Caco-2 (cell line): ENCODE results near the gene GSG1L2. TPM values are rescaled to one million over a fixed set of nuclear protein-coding genes. Genes with fewer than 3 reads are reported as not detected.
"Not testable (repeated sequence)": the region's sequence is repeated elsewhere in the genome, so short reads cannot be mapped to it uniquely, and the experiment has no call there.

Experiments
- BruUV-seq: library from RNA; stranded (reverse); fragments of 400-500 nt; replicated peaks from 2 replicates; lab custom pipeline; 2021; lab: Mats Ljungman, UMichigan
- CTCF ChIA-PET: fragments of 300-600 bp; sonication (Branson Sonifier 250); formaldehyde crosslinking; loops from one replicate; lab custom pipeline; 2022; ENCODE audit warnings: antibody characterized with exemption; lab: Charles Lee
- POLR2A ChIA-PET: fragments of 300-600 bp; sonication (Branson Sonifier 250); formaldehyde crosslinking; loops from one replicate; lab custom pipeline; 2022; ENCODE audit warnings: antibody characterized with exemption; lab: Charles Lee
- DNase-seq, 2 experiments: peaks; one replicate each; pipeline versions ENCODE4 v3.0.0 to v3.0.0-alpha.2; 2020 to 2022
- H3K27me3 ChIP-seq: replicated peaks from 2 replicates; pipeline ENCODE4 v1.6.0; 2011; ENCODE audit warnings: low read length; ENCODE audit not compliant: control insufficient read depth, insufficient read depth
- H3K36me3 ChIP-seq: 2 replicates; pipeline ENCODE4 v1.5.1; 2011; ENCODE audit warnings: low read length; ENCODE audit not compliant: control insufficient read depth, insufficient read depth
- H3K4me1 ChIP-seq: fragments of 250-450 bp; sonication (Bioruptor Pico); 2 replicates; pipeline ENCODE4 v1.5.1; 2020; ENCODE audit warnings: mild to moderate bottlenecking
- H3K4me3 ChIP-seq: 2 replicates; pipeline ENCODE4 v1.5.1; 2011; ENCODE audit warnings: low read depth, mild to moderate bottlenecking, control low read depth, low read length
- H3K9me3 ChIP-seq: fragments of 250-450 bp; sonication (Bioruptor Pico); 2 replicates; pipeline ENCODE4 v1.5.1; 2020; ENCODE audit warnings: mild to moderate bottlenecking, moderate library complexity
- H3K27ac Mint-ChIP-seq: one replicate; pipeline ENCODE4 v1.8.0; 2022; ENCODE audit warnings: mixed read lengths; ENCODE audit not compliant: unreplicated experiment
- H3K27me3 Mint-ChIP-seq: one replicate; pipeline ENCODE4 v1.8.0; 2022; ENCODE audit warnings: mixed read lengths; ENCODE audit not compliant: insufficient read depth, unreplicated experiment
- H3K36me3 Mint-ChIP-seq: one replicate; pipeline ENCODE4 v1.8.0; 2022; ENCODE audit warnings: mild to moderate bottlenecking, mixed read lengths; ENCODE audit not compliant: insufficient read depth, unreplicated experiment
- H3K4me1 Mint-ChIP-seq: one replicate; pipeline ENCODE4 v1.8.0; 2022; ENCODE audit warnings: low read depth, mixed read lengths; ENCODE audit not compliant: unreplicated experiment
- H3K4me3 Mint-ChIP-seq: one replicate; pipeline ENCODE4 v1.8.0; 2022; ENCODE audit warnings: mild to moderate bottlenecking, moderate library complexity, mixed read lengths; ENCODE audit not compliant: unreplicated experiment
- H3K9me3 Mint-ChIP-seq: one replicate; pipeline ENCODE4 v1.8.0; 2022; ENCODE audit warnings: mixed read lengths; ENCODE audit not compliant: unreplicated experiment
- CTCF ChIP-seq, 2 experiments: fragments of 200-600 bp in 1 of 2; IDR thresholded peaks; 1 replicate in 1 of 2; 2 replicates in 1 of 2; pipeline versions ENCODE4 v1.5.1 to v1.8.0; 2011 to 2022; ENCODE audit warnings: antibody characterized with exemption in 1 of 2, control low read depth in 1 of 2, inconsistent platforms in 1 of 2, low read depth in 1 of 2, low read length in 1 of 2, mild to moderate bottlenecking in 1 of 2, moderate library complexity in 1 of 2; ENCODE audit not compliant: insufficient read depth in 1 of 2, severe bottlenecking in 1 of 2, unreplicated experiment in 1 of 2
- intact Hi-C: fragments of 100-400 bp; cut with micrococcal nuclease; formaldehyde crosslinking; loops from one replicate; pipeline ENCODE4 v1.10.0; 2022; ENCODE audit not compliant: unreplicated experiment
- total RNA-seq: library from RNA; stranded (reverse); gene quantifications from 2 replicates; pipeline ENCODE4 v1.2.3, GENCODE V29; 2022

Gene GSG1L2
- total RNA-seq, 1 experiment from 2014 or later = not detected

- no peaks in the 10 kb centered on the region for H3K36me3 Mint-ChIP-seq
- H3K9me3 ChIP-seq = no peaks in the 10 kb centered on the region
- peaks cover 6% of the 10 kb centered on the region for H3K27me3 Mint-ChIP-seq
- BruUV-seq = no TSS peak
- no peaks in the 10 kb centered on the region for H3K4me1 Mint-ChIP-seq
- no peaks in the 10 kb centered on the region for H3K9me3 Mint-ChIP-seq
- H3K36me3 ChIP-seq = no peaks in the 10 kb centered on the region
- H3K4me3 ChIP-seq = no peak overlapping the region
- intact Hi-C loops = no loop called here
- no peak overlapping the region for H3K27ac Mint-ChIP-seq
- no peak for TF ChIP-seq CTCF (IDR thresholded peaks at IDR 0.05; ENCODE audit: insufficient read depth in 1 of 2, low read depth in 1 of 2, low read length in 1 of 2, severe bottlenecking in 1 of 2, unreplicated experiment in 1 of 2)
- no peak for DNase-seq
- H3K4me1 ChIP-seq = no peaks in the 10 kb centered on the region
- CTCF ChIA-PET = no interaction called here
- no peak overlapping the region for H3K4me3 Mint-ChIP-seq
- H3K27me3 ChIP-seq = no peaks in the 10 kb centered on the region
- POLR2A ChIA-PET = no interaction called here
Measured at GRCh38 chr17:9784544-9784943, 37.3 kb downstream of the GSG1L2 start.

GRCh38 chr17:9783465-9783864, 38.4 kb downstream of the GSG1L2 start:
- H3K36me3 ChIP-seq, H3K27ac Mint-ChIP-seq, POLR2A ChIA-PET, H3K9me3 Mint-ChIP-seq, H3K4me1 ChIP-seq, H3K27me3 Mint-ChIP-seq, DNase-seq, H3K4me3 ChIP-seq, intact Hi-C loops, BruUV-seq, H3K4me3 Mint-ChIP-seq, H3K27me3 ChIP-seq, CTCF ChIA-PET, H3K36me3 Mint-ChIP-seq, H3K9me3 ChIP-seq, H3K4me1 Mint-ChIP-seq: not testable (repeated sequence)

- Mint-ChIP-seq H3K4me3 (no peak overlapping the region), H3K27me3 (peaks cover 6% of the 10 kb centered on the region), H3K36me3 (no peaks in the 10 kb centered on the region), H3K4me1 (no peaks in the 10 kb centered on the region), H3K27ac (no peak overlapping the region), H3K9me3 (no peaks in the 10 kb centered on the region)
- intact Hi-C loops = no loop called here
- no peak overlapping the region for H3K4me3 ChIP-seq
- BruUV-seq = no TSS peak
- no peak for TF ChIP-seq CTCF (IDR thresholded peaks at IDR 0.05; ENCODE audit: insufficient read depth in 1 of 2, low read depth in 1 of 2, low read length in 1 of 2, severe bottlenecking in 1 of 2, unreplicated experiment in 1 of 2)
- CTCF ChIA-PET = no interaction called here
- POLR2A ChIA-PET = no interaction called here
- no peaks in the 10 kb centered on the region for H3K9me3 ChIP-seq
- no peaks in the 10 kb centered on the region for H3K36me3 ChIP-seq
- no peaks in the 10 kb centered on the region for H3K27me3 ChIP-seq
- no peak for DNase-seq
- no peaks in the 10 kb centered on the region for H3K4me1 ChIP-seq
Measured at GRCh38 chr17:9783050-9783449, 38.8 kb downstream of the GSG1L2 start.

- no peak overlapping the region for H3K4me3 Mint-ChIP-seq
- ChIA-PET POLR2A (no interaction called here), CTCF (no interaction called here)
- H3K9me3 ChIP-seq = no peaks in the 10 kb centered on the region
- no TSS peak for BruUV-seq
- TF ChIP-seq CTCF (IDR thresholded peaks at IDR 0.05; ENCODE audit: insufficient read depth in 1 of 2, low read depth in 1 of 2, low read length in 1 of 2, severe bottlenecking in 1 of 2, unreplicated experiment in 1 of 2) = no peak
- H3K36me3 Mint-ChIP-seq = no peaks in the 10 kb centered on the region
- no peaks in the 10 kb centered on the region for H3K36me3 ChIP-seq
- no peaks in the 10 kb centered on the region for H3K4me1 Mint-ChIP-seq
- no peaks in the 10 kb centered on the region for H3K4me1 ChIP-seq
- H3K4me3 ChIP-seq = no peak overlapping the region
- H3K27me3 ChIP-seq = no peaks in the 10 kb centered on the region
- H3K27me3 Mint-ChIP-seq = peaks cover 16% of the 10 kb centered on the region
- DNase-seq = no peak
- H3K27ac Mint-ChIP-seq = no peak overlapping the region
- intact Hi-C loops = no loop called here
- H3K9me3 Mint-ChIP-seq = no peaks in the 10 kb centered on the region
Measured at GRCh38 chr17:9780552-9780951, 41.3 kb downstream of the GSG1L2 start.
